K562 (cell line): Measurements from ENCODE around the gene LZTS3. TPM values are rescaled to one million over a fixed set of nuclear protein-coding genes. Genes with fewer than 3 reads are reported as not detected.
A peak's percentile ranks its signal among the peaks of the same experiment; 100 is the strongest.

Experiments
- BRF1 ChIP-seq: IDR thresholded peaks from 3 replicates; pipeline ENCODE4 v1.6.1; 2011; ENCODE audit warnings: borderline replicate concordance, mild to moderate bottlenecking; ENCODE audit not compliant: insufficient read length; ENCODE audit errors: extremely low read depth
- CAMTA2 ChIP-seq: fragments of 250-450 bp; sonication (Bioruptor Pico); conservative IDR thresholded peaks from 2 replicates; pipeline ENCODE4 v1.5.1; 2022
- FOXK1 ChIP-seq: sonication (generic); formaldehyde crosslinking; IDR thresholded peaks from 2 replicates; pipeline ENCODE4 v1.8.0; 2022; ENCODE audit warnings: missing genetic modification reagents, mild to moderate bottlenecking, borderline replicate concordance
- GATAD2A ChIP-seq: fragments of 450-650 bp; IDR thresholded peaks from 2 replicates; pipeline ENCODE4 v1.6.1; 2017
- HDAC3 ChIP-seq: fragments of 450-650 bp; IDR thresholded peaks from 2 replicates; pipeline ENCODE4 v1.6.1; 2018; ENCODE audit warnings: borderline replicate concordance, mild to moderate bottlenecking, moderate library complexity; ENCODE audit not compliant: partially characterized antibody
- MCM2 ChIP-seq: fragments of 450-650 bp; IDR thresholded peaks from 2 replicates; pipeline ENCODE4 v1.6.1; 2017; ENCODE audit warnings: low read depth, mild to moderate bottlenecking
- MXI1 ChIP-seq: IDR thresholded peaks from 2 replicates; pipeline ENCODE4 v1.6.1; 2011; ENCODE audit warnings: low read depth, mild to moderate bottlenecking, improper control_type of control experiment, low read length
- NR2C1 ChIP-seq, 2 experiments: fragments of 450-650 bp; IDR thresholded peaks; 2 replicates each; pipeline ENCODE4 v1.6.1; 2017; ENCODE audit warnings: mild to moderate bottlenecking in 2 of 2, antibody characterized with exemption in 1 of 2, inconsistent platforms in 1 of 2, missing compliant biosample characterization in 1 of 2, missing genetic modification characterization in 1 of 2
- OTX1 ChIP-seq: fragments of 450-650 bp; formaldehyde crosslinking; IDR thresholded peaks from 2 replicates; pipeline ENCODE4 v1.4.0; 2022; ENCODE audit warnings: mild to moderate bottlenecking
- PHB ChIP-seq: fragments of 250-450 bp; sonication (Bioruptor Pico); IDR thresholded peaks from 2 replicates; pipeline ENCODE4 v1.5.0; 2021
- POLR2G ChIP-seq: fragments of 200-400 bp; formaldehyde crosslinking; IDR thresholded peaks from 2 replicates; pipeline ENCODE4 v1.6.1; 2017; ENCODE audit warnings: low read depth, mild to moderate bottlenecking, antibody characterized with exemption, low read length, moderate library complexity
- POLR3A ChIP-seq: IDR thresholded peaks from 2 replicates; pipeline ENCODE4 v1.6.1; 2011; ENCODE audit warnings: borderline replicate concordance, mild to moderate bottlenecking, moderate library complexity; ENCODE audit not compliant: insufficient read length, insufficient read depth; ENCODE audit errors: extremely low read depth
- SP2 ChIP-seq: IDR thresholded peaks from 2 replicates; pipeline ENCODE4 v1.6.1; 2011; ENCODE audit warnings: mild to moderate bottlenecking, low read depth, low read length, moderate library complexity; ENCODE audit not compliant: poor library complexity, severe bottlenecking; ENCODE audit errors: extremely low read depth
- SRSF3 ChIP-seq: fragments of 200-400 bp; formaldehyde crosslinking; IDR thresholded peaks from 2 replicates; pipeline ENCODE4 v1.6.1; 2016; ENCODE audit warnings: mild to moderate bottlenecking, low read length, moderate library complexity; ENCODE audit not compliant: insufficient read depth
- TRIM24 ChIP-seq, 2 experiments: fragments of 450-650 bp; IDR thresholded peaks; 2 replicates each; pipeline ENCODE4 v1.6.1; 2016
- YY1 ChIP-seq, 3 experiments: IDR thresholded peaks; 2 replicates each; pipeline ENCODE4 v1.6.1; 2011; ENCODE audit warnings: low read length in 2 of 3, mild to moderate bottlenecking in 2 of 3, moderate library complexity in 2 of 3, borderline replicate concordance in 1 of 3, control low read depth in 1 of 3, low read depth in 1 of 3; ENCODE audit not compliant: insufficient read depth in 3 of 3, insufficient replicate concordance in 2 of 3, control insufficient read depth in 1 of 3, insufficient read length in 1 of 3; ENCODE audit errors: extremely low read depth in 1 of 3
- polyA plus RNA-seq, 8 experiments: library from polyadenylated mRNA; depleted of rRNA in 4 of 8; stranded (reverse) in 5 of 8; unstranded in 3 of 8; fragments of >200 nt; fragmentation: Nextera tagmentation in 2 of 8; fragmentation: Illumina TruSeq in 1 of 8; extraction: Ambion mirVana in 2 of 8; extraction: Trizol in 1 of 8; gene quantifications; 2 replicates each; pipeline versions ENCODE4 v1.2.1 to v1.2.3, GENCODE V29; 2011 to 2014; ENCODE audit warnings: inconsistent platforms in 1 of 8, missing spikeins in 1 of 8
- total RNA-seq, 7 experiments: library from RNA; depleted of rRNA in 6 of 7; stranded (reverse); fragments of >200 nt in 6 of 7; fragmentation: Illumina TruSeq in 2 of 7; extraction: Trizol in 2 of 7; gene quantifications; 2 replicates each; pipeline versions ENCODE4 v1.2.1 to v1.2.3, GENCODE V29; 2011 to 2021; ENCODE audit warnings: low replicate concordance in 1 of 7
- TF ChIP-seq, protein P1 (sequence below): sonication (generic); formaldehyde crosslinking; IDR thresholded peaks from 2 replicates; pipeline ENCODE4 v1.9.0; 2022; ENCODE audit warnings: mild to moderate bottlenecking, missing genetic modification reagents
- TF ChIP-seq, protein P2 (sequence below): fragments of 450-650 bp; formaldehyde crosslinking; IDR thresholded peaks from 2 replicates; pipeline ENCODE4 v1.4.0; 2020; ENCODE audit warnings: mild to moderate bottlenecking, moderate library complexity
- TF ChIP-seq, protein P3 (sequence below): fragments of 250-450 bp; sonication (Bioruptor Pico); IDR thresholded peaks from 2 replicates; pipeline ENCODE4 v1.5.0; 2020; ENCODE audit warnings: mild to moderate bottlenecking, borderline replicate concordance
- TF ChIP-seq, protein P4 (sequence below): fragments of 250-450 bp; sonication (Bioruptor Pico); IDR thresholded peaks from 2 replicates; pipeline ENCODE4 v1.4.0; 2020; ENCODE audit warnings: mild to moderate bottlenecking

The LZTS3 gene
- total and polyA plus RNA-seq, 9 of the 15 experiments (the other 6 are each of a cell fraction or from before 2014, with no cell fraction given), result 0.07 to 2.9 (median 2.0) TPM

DNA sequence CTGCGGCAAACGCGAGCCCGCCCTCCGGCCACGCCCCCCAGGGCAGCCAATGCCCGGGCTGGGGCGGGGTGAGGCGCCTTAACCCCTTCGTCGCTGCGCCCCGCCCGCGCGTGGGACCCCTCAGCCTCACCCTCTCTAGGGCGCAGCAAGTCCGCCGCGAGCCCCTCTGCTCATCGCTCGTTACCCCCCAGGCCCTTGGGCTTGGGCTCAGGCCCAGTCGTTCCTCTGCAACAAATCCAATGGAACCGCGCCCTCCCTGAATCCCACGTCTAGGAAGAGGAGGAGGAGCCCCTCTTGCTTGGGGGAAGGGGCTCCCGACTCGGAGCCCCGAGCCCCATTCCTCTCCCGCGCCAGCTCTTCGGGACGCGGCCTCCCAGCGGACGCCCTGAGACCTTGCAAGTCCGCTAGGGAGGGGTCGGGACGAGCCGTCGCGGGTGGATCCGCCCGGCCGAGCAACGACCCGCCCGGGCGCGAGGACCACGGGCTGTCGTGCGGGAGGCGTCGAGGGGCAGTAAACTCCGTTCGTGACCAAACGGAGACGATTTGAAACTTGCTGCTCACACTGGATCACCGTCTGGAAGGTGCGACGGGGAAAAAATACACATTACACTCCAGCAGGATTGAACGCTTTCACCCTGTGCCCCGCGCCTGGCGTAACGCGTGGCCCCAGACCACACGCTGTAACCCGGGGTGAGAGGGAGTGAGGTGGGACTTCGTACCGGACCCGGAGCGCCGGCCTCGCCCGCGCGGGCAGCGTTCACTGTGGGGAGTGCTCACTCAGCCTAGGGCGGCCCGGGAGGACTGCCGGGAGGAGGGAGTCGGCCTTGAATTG lies 477 bp upstream of the LZTS3 start (continued):
- TF ChIP-seq MXI1, result no peak
- no peak for TF ChIP-seq HDAC3
- no peak; the same call in 1 of the 2 replicates for TF ChIP-seq FOXK1 (CRISPR knock-in tag)
- TF ChIP-seq, protein P1, sequence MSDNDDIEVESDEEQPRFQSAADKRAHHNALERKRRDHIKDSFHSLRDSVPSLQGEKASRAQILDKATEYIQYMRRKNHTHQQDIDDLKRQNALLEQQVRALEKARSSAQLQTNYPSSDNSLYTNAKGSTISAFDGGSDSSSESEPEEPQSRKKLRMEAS (CRISPR knock-in tag), result peak; percentile 81; the same call in 1 of the 2 replicates
- no peak for TF ChIP-seq SRSF3
- TF ChIP-seq, protein P2, sequence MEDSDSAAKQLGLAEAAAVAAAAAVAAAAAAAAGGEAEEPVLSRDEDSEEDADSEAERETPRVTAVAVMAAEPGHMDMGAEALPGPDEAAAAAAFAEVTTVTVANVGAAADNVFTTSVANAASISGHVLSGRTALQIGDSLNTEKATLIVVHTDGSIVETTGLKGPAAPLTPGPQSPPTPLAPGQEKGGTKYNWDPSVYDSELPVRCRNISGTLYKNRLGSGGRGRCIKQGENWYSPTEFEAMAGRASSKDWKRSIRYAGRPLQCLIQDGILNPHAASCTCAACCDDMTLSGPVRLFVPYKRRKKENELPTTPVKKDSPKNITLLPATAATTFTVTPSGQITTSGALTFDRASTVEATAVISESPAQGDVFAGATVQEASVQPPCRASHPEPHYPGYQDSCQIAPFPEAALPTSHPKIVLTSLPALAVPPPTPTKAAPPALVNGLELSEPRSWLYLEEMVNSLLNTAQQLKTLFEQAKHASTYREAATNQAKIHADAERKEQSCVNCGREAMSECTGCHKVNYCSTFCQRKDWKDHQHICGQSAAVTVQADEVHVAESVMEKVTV (CRISPR knock-in tag), result no peak
- TF ChIP-seq NR2C1 (IDR thresholded peaks at IDR 0.05), result no peak
- no peak for TF ChIP-seq NR2C1 (tag; IDR thresholded peaks at IDR 0.05)
- TF ChIP-seq GATAD2A, result peak; percentile 67
- TF ChIP-seq, protein P3, sequence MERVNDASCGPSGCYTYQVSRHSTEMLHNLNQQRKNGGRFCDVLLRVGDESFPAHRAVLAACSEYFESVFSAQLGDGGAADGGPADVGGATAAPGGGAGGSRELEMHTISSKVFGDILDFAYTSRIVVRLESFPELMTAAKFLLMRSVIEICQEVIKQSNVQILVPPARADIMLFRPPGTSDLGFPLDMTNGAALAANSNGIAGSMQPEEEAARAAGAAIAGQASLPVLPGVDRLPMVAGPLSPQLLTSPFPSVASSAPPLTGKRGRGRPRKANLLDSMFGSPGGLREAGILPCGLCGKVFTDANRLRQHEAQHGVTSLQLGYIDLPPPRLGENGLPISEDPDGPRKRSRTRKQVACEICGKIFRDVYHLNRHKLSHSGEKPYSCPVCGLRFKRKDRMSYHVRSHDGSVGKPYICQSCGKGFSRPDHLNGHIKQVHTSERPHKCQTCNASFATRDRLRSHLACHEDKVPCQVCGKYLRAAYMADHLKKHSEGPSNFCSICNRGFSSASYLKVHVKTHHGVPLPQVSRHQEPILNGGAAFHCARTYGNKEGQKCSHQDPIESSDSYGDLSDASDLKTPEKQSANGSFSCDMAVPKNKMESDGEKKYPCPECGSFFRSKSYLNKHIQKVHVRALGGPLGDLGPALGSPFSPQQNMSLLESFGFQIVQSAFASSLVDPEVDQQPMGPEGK (CRISPR knock-in tag), result no peak
- TF ChIP-seq TRIM24 (IDR thresholded peaks at IDR 0.05), result peak in 1 of 2 experiments; percentile 74; a peak in 2 of 4 replicates
- peak; percentile 76; the same call in 1 of the 2 replicates for TF ChIP-seq MCM2
- TF ChIP-seq CAMTA2 (CRISPR knock-in tag), result no peak
- TF ChIP-seq YY1 (IDR thresholded peaks at IDR 0.05; ENCODE audit: borderline replicate concordance in 1 of 3, control insufficient read depth in 1 of 3, extremely low read depth in 1 of 3, insufficient read depth in 3 of 3, insufficient read length in 1 of 3, insufficient replicate concordance in 2 of 3, low read depth in 1 of 3, low read length in 2 of 3), result no peak
- no peak for TF ChIP-seq OTX1 (CRISPR knock-in tag)
- no peak for TF ChIP-seq SP2
- no peak for TF ChIP-seq PHB (CRISPR knock-in tag)
- no peak for TF ChIP-seq BRF1
- TF ChIP-seq, protein P4, sequence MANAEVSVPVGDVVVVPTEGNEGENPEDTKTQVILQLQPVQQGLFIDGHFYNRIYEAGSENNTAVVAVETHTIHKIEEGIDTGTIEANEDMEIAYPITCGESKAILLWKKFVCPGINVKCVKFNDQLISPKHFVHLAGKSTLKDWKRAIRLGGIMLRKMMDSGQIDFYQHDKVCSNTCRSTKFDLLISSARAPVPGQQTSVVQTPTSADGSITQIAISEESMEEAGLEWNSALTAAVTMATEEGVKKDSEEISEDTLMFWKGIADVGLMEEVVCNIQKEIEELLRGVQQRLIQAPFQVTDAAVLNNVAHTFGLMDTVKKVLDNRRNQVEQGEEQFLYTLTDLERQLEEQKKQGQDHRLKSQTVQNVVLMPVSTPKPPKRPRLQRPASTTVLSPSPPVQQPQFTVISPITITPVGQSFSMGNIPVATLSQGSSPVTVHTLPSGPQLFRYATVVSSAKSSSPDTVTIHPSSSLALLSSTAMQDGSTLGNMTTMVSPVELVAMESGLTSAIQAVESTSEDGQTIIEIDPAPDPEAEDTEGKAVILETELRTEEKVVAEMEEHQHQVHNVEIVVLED (CRISPR knock-in tag), result no peak
- peak; percentile 74 for TF ChIP-seq POLR2G
- no peak for TF ChIP-seq POLR3A
